Measurements from ENCODE around the gene RAET1E.
"Not testable (repeated sequence)": the region's sequence is repeated elsewhere in the genome, so short reads cannot be mapped to it uniquely, and the experiment has no call there.

The RAET1E gene

DNA sequence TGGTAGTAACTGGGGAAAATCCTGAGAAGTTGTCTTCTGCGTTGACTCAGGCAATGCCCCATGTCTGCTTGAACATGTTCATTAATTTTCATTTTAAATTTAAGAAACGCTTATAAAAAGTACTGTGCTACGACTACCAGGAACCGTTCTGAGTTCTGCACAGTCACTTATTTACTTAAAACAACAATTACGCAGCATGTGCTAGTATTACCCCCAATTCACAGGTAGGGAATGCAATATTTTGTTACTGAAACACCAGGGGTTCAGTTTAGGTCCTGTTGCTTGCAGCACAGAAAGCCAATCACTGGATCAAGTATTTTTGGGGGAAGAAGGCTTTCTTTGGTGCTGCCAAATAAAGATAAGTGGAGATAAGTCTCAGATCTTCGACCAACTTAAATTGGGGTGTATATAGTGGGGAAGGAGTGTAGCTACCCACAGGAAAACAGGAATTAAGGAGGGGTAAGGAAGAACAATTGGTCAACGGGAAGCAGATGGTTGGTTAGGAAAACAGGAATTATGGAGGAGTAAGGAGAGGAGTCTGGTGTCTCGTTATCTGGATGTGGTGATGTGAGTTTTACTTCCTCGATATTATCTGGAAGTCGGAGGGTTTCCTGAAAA lies 28.5 kb downstream of the RAET1E start:
- ATAC-seq (no peak), DNase-seq (ENCODE audit: low spot score in 2 of 2) (no peak)
- no peak overlapping the region for H3K27ac Mint-ChIP-seq
- no peaks in the 10 kb centered on the region for H3K9me3 Mint-ChIP-seq
- H3K36me3 Mint-ChIP-seq = no peaks in the 10 kb centered on the region
- no peaks in the 10 kb centered on the region for H3K4me1 Mint-ChIP-seq
- H3K4me3 Mint-ChIP-seq = no peak overlapping the region

- ATAC-seq = no peak
- H3K4me3 Mint-ChIP-seq = no peak overlapping the region
- H3K36me3 Mint-ChIP-seq = no peaks in the 10 kb centered on the region
- DNase-seq (ENCODE audit: low spot score in 2 of 2) = no peak
- H3K27ac Mint-ChIP-seq = no peak overlapping the region
- H3K4me1 Mint-ChIP-seq = peaks cover 2% of the 10 kb centered on the region
- no peaks in the 10 kb centered on the region for H3K9me3 Mint-ChIP-seq
These were observed 29.9 kb downstream of the RAET1E start for GRCh38 chr6:149867876-149868640.

DNA sequence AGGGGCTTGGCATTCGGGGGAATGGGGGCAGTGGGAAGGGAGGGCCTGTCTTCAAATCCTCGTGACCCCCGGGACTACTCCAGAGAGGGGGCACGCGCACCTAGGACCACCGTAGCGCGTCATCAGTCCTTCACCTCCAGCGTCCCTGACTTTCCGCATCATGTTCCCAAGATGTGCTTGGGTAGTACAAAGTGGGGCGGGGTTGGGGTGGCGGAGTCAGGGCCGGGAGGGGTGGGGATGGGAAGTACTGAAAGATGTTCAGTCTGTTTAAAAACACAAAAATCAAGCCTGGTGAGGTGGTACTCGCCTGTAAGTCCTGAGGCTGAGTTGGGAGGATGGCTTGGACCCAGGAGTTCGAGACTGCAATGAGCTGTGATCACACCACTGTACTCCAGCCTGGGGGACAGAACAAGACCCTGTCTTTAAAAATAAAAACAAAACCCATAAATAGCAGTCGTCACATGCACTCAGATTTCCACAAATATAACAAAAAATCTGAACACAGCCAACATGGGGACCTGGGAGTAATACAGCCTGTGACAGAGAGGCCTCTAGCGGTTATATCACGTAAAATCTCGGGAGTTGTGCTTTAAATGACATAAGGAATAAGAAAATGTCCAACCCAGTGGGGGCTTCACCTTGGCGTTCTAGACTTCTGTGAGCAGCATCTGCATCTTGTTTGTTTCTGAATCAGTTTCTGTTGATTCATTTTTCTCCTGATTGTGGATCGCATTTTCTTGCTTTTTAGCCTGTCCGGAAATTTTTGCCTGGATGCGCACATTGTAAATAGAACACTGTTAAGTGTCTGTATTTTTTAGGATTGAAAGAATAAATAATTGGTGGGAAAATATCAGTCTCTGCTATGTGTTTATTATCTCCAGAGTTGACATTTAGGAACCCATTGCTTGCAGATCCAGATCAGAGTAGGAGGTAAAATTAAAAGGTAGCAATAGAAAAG lies 33.1 kb downstream of the RAET1E start:
- Mint-ChIP-seq H3K27ac (no peak overlapping the region), H3K4me3 (peak overlapping the region; percentile 65)
- DNase-seq (ENCODE audit: low spot score in 2 of 2) = no peak

GRCh38 chr6:149863698-149864577 lies 34.0 kb downstream of the RAET1E start, which contains the start of gene LRP11:
Gene LRP11 (minus strand): TSS chr6:149864359. CDS start chr6:149864020, 339 bp downstream.
- Mint-ChIP-seq H3K4me3 (peak within 1 kb of the TSS; percentile 65), H3K27ac (no peak within 1 kb of the TSS), H3K4me1 (peaks cover 6% of the 10 kb centered on the region), H3K9me3 (no peaks in the 10 kb centered on the region), H3K36me3 (no peaks in the 10 kb centered on the region)
- ATAC-seq = peak; percentile 91
- DNase-seq (ENCODE audit: low spot score in 2 of 2) = peak; percentile 78 to 90

More for the DNA sequence above, 33.1 kb downstream of the RAET1E start:
- H3K36me3 Mint-ChIP-seq = no peaks in the 10 kb centered on the region
- ATAC-seq = no peak
- H3K9me3 Mint-ChIP-seq = no peaks in the 10 kb centered on the region
- peaks cover 6% of the 10 kb centered on the region for H3K4me1 Mint-ChIP-seq

- peak overlapping the region; percentile 65 for H3K4me3 Mint-ChIP-seq
- H3K9me3 Mint-ChIP-seq = no peaks in the 10 kb centered on the region
- peaks cover 6% of the 10 kb centered on the region for H3K4me1 Mint-ChIP-seq
- no peak overlapping the region for H3K27ac Mint-ChIP-seq
- ATAC-seq = peak; percentile 52
- DNase-seq (ENCODE audit: low spot score in 2 of 2) = peak; percentile 21 to 75
- H3K36me3 Mint-ChIP-seq = peaks cover 3% of the 10 kb centered on the region
These were observed 34.8 kb downstream of the RAET1E start for GRCh38 chr6:149862922-149863697.

- H3K36me3 Mint-ChIP-seq; DNase-seq (ENCODE audit: low spot score in 2 of 2): not testable (repeated sequence)
- H3K4me3 Mint-ChIP-seq = peak overlapping the region; percentile 65
These were observed 35.5 kb downstream of the RAET1E start for GRCh38 chr6:149862424-149862738.

GRCh38 chr6:149861603-149862423 lies 36.1 kb downstream of the RAET1E start:
- peak overlapping the region; percentile 65 for H3K4me3 Mint-ChIP-seq
- ATAC-seq (no peak), DNase-seq (ENCODE audit: low spot score in 2 of 2) (no peak)
- H3K27ac Mint-ChIP-seq = no peak overlapping the region
- peaks cover 6% of the 10 kb centered on the region for H3K4me1 Mint-ChIP-seq
- H3K36me3 Mint-ChIP-seq = peaks cover 6% of the 10 kb centered on the region
- H3K9me3 Mint-ChIP-seq = no peaks in the 10 kb centered on the region

More at GRCh38 chr6:149862424-149862738, 35.5 kb downstream of the RAET1E start:
- not testable (repeated sequence) for H3K27ac Mint-ChIP-seq, ATAC-seq, H3K9me3 Mint-ChIP-seq, H3K4me1 Mint-ChIP-seq

DNA sequence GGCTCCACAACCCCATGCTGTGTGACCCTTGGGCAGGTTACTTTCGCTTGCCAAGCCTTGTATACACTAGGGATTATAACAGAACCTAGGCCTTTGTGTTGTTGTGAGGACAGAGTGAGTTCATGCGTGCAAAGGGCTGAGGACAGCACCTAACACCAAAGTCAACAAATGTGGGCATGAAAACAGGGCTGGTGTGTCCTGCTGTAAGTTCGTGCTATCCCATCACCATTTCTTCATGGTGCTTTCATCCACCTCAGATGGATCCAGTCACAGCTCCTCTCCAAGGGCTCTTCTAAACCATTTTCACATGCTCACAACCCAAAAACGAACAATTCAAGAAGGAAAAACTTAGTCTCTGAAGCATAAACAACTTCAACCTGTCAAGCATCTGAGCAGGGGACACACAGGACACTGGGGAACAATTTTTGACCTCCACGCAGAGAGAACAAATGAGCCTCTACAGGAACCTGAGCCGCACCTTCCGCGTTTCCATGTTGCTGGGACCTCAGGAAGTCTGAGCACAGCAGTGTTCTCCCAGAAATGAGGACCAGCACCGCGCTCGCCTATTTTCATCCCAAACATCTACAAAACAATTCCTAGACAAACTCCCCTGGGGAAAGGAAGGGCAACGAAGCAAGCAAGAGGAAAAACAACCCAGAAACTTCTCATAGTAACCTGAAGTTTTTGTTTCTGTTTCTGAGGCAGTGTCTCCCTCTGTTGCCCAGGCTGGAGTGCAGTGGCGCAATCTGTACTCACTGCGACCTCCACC lies 36.9 kb downstream of the RAET1E start:
- Mint-ChIP-seq H3K9me3 (no peaks in the 10 kb centered on the region), H3K4me1 (peaks cover 6% of the 10 kb centered on the region), H3K4me3 (no peak overlapping the region), H3K36me3 (peaks cover 6% of the 10 kb centered on the region), H3K27ac (no peak overlapping the region)
- ATAC-seq (no peak), DNase-seq (ENCODE audit: low spot score in 2 of 2) (no peak)

DNA sequence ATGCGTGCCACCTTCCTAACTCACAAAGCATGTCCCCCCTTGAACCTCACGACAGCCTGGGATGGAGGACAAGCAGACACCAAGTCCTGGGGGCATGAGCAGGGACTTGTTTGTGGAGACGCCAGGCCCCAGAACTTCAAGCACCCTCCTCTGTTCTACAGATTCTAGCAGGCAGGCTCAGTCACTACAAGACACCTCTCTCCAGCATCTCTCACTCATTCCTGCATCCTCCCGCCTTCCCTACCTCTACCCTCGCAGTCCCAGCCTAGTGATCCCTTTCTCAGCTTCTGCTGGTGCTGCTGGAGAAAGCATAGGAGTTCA lies 37.4 kb downstream of the RAET1E start:
- H3K9me3 Mint-ChIP-seq = no peaks in the 10 kb centered on the region
- DNase-seq (ENCODE audit: low spot score in 2 of 2) (no peak), ATAC-seq (no peak)
- H3K4me1 Mint-ChIP-seq = peaks cover 6% of the 10 kb centered on the region
- H3K4me3 Mint-ChIP-seq = no peak overlapping the region
- peaks cover 6% of the 10 kb centered on the region for H3K36me3 Mint-ChIP-seq
- no peak overlapping the region for H3K27ac Mint-ChIP-seq

GRCh38 chr6:149859938-149860337 lies 38.0 kb downstream of the RAET1E start:
- H3K9me3 Mint-ChIP-seq = no peaks in the 10 kb centered on the region
- no peak overlapping the region for H3K4me3 Mint-ChIP-seq
- peaks cover 6% of the 10 kb centered on the region for H3K36me3 Mint-ChIP-seq
- no peak overlapping the region for H3K27ac Mint-ChIP-seq
- DNase-seq (ENCODE audit: low spot score in 2 of 2) = no peak
- no peak for ATAC-seq
- H3K4me1 Mint-ChIP-seq = peaks cover 6% of the 10 kb centered on the region

DNA sequence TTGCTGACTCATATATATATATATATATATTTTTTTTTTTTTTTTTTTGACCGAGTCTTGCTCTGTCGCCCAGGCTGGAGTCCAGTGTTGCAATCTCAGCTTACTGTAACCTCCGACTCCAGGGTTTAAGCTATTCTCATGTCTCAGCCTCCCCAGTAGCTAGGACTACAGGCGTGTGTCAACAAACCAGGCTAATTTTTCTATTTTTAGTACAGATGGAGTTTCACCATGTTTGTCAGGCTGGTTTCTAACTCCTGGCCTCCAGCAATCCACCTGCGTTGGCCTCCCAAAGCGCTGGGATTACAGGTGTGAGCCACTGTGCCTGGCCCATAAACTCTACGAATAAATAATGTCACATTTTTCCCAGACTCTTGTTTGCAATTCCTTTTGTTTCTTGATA lies 38.5 kb downstream of the RAET1E start:
- Mint-ChIP-seq H3K9me3 (no peaks in the 10 kb centered on the region), H3K36me3 (peaks cover 6% of the 10 kb centered on the region), H3K27ac (no peak overlapping the region), H3K4me1 (peaks cover 6% of the 10 kb centered on the region), H3K4me3 (no peak overlapping the region)
- ATAC-seq (no peak), DNase-seq (ENCODE audit: low spot score in 2 of 2) (no peak)

- no peak overlapping the region for H3K4me3 Mint-ChIP-seq
These were observed 40.4 kb downstream of the RAET1E start for GRCh38 chr6:149857541-149857940.

More at GRCh38 chr6:149857541-149857940, 40.4 kb downstream of the RAET1E start:
- Mint-ChIP-seq H3K27ac (no peak overlapping the region), H3K36me3 (peaks cover 6% of the 10 kb centered on the region), H3K9me3 (no peaks in the 10 kb centered on the region), H3K4me1 (no peaks in the 10 kb centered on the region)
- no peak for ATAC-seq
- no peak for DNase-seq (ENCODE audit: low spot score in 2 of 2)

Data from stimulated activated effector memory CD8-positive, alpha-beta T cell treated with anti-CD3 and anti-CD28 coated beads, Interleukin-12 subunit alpha, Interleukin-12 subunit beta, amount 100 ng/mL, for 72 hours (primary cell).